HG02571 (cell line): ENCODE results near the gene VIM.
"Not testable (repeated sequence)": the region's sequence is repeated elsewhere in the genome, so short reads cannot be mapped to it uniquely, and the experiment has no call there.

Source experiments
- ATAC-seq: cut with Tn5 transposase; IDR thresholded peaks from one replicate; pipeline ENCODE4 v1.9.1; 2021; ENCODE audit warnings: mild to moderate bottlenecking, moderate library complexity; ENCODE audit not compliant: unreplicated experiment

Gene VIM

GRCh38 chr10:17250736-17251135 is 22.7 kb downstream of the VIM start:
- ATAC-seq = no peak

- ATAC-seq = not testable (repeated sequence)
Measured at GRCh38 chr10:17254543-17255050, 26.6 kb downstream of the VIM start.

- ATAC-seq = no peak
Measured at GRCh38 chr10:17255512-17255911, 27.5 kb downstream of the VIM start.

- no peak for ATAC-seq
Measured at GRCh38 chr10:17256051-17256450, 28.0 kb downstream of the VIM start.

GRCh38 chr10:17256627-17257026 is 28.6 kb downstream of the VIM start:
- no peak for ATAC-seq

- ATAC-seq = no peak
Measured at GRCh38 chr10:17257466-17258321, 29.7 kb downstream of the VIM start.

GRCh38 chr10:17262502-17262901 is 34.5 kb downstream of the VIM start:
- no peak for ATAC-seq

GRCh38 chr10:17263580-17263979 is 35.5 kb downstream of the VIM start:
- no peak for ATAC-seq

GRCh38 chr10:17265468-17265867 is 37.4 kb downstream of the VIM start:
- ATAC-seq = no peak

GRCh38 chr10:17266549-17266948 is 38.5 kb downstream of the VIM start:
- not testable (repeated sequence) for ATAC-seq

- ATAC-seq = no peak
Measured at GRCh38 chr10:17272648-17273047, 44.6 kb downstream of the VIM start.

GRCh38 chr10:17273403-17273802 is 45.4 kb downstream of the VIM start:
- no peak for ATAC-seq

GRCh38 chr10:17276756-17277424 is 48.8 kb downstream of the VIM start:
- ATAC-seq = no peak

GRCh38 chr10:17278607-17279240 is 50.7 kb downstream of the VIM start:
- no peak for ATAC-seq

GRCh38 chr10:17282311-17282710 is 54.3 kb downstream of the VIM start:
- ATAC-seq = no peak

GRCh38 chr10:17286562-17287550 is 58.8 kb downstream of the VIM start:
- ATAC-seq = no peak
